HG02642 (cell line): ENCODE data around the gene RRAGD.

Experiments used
- ATAC-seq: cut with Tn5 transposase; IDR thresholded peaks from one replicate; pipeline ENCODE4 v1.9.1; 2021; ENCODE audit warnings: mild to moderate bottlenecking; ENCODE audit not compliant: unreplicated experiment, poor library complexity

Gene RRAGD

DNA sequence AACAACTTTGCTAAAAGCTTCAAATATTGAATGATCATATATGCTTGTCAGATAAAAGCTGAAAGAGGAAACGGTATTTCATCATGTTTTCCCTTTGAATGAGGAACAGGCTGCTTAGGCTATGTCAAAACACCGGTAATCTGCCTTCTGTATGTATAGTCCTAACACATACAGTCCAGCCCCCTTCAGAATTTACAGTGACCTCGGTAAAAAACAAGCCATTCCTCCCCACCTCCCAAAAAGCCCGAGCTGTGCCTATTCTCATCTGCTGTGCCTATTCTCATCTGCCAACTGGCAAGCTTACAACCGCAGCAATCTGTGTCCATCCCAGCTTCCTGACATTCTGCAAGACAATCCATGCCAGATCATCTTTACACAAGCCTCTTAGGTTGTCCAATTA is 32.8 kb downstream of the RRAGD start:
- ATAC-seq, result no peak

DNA sequence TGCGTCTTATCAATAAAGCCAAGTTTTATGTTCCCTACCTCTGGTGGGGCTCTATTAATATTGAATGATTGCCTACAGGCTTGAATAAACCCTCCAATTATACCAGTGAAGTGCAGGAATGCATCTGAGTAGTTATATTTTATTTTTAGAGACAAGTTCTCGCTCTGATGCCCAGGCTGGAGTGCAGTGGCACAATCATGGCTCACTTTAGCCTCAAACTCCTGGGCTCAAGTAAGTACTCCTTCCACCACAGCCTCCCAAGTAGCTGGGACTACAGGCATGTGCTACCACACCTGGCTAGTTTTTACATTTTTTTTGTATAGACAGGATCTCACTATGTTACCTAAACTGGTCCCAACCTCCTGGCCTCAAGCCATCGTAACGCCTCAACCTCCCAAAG is 33.4 kb downstream of the RRAGD start:
- ATAC-seq, result no peak

DNA sequence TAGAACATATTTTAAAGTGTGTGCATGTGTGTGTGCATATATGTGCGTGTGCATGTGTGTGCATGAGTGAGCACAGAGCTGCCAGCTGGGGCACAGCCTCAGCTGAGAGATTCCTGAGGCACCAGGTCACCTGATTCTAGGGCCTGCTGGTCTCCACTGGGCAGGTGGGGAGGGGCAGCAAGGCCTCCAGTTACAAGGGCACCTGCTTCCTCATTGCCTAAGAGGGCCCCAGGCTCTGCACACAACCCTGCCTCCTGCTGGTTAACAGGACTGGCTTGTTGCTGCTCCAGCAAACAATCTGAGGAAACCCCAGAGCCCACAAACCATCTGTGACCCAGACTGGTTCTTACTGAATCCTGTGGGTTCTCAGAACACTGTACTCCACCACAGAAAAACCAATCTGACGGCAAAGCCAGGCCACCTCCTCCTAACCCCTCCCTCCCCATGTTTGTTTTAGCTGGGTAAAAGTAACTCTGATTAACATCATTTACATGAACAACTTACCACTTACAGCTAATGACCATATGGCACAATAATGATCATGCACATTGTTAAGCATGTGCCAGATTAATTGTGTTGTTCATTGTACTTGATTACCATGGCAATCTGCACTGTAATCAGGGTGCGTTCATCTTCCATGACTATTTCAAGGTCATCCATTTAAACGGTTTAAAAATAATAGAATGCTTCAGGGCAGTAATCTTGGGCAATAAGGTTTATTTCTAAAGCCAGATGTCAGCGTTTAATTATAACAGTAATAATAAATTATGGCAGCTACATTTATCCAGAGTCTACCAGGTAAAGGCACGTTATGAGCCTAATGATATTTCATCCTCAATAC is 36.4 kb downstream of the RRAGD start:
- peak; percentile 76 for ATAC-seq

DNA sequence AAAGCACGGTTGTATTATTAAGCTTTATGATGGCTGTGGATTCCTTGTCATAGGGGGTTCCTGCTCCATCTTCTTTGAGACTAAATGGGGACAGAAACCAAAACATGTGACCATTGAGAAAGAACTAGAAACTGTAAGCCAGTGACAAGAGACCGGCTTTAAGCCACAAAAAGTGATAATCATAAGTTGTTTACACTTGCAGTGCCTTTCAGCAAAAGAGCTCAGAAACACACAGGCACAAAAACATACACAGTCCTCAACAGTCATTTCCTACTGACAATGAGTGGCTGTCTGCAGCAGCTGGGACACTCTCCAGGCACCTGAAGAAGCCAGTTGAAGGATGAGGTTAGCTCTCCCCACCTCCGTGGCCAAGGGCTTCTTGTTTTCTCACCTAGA is 39.6 kb downstream of the RRAGD start:
- ATAC-seq, result peak; percentile 45

DNA sequence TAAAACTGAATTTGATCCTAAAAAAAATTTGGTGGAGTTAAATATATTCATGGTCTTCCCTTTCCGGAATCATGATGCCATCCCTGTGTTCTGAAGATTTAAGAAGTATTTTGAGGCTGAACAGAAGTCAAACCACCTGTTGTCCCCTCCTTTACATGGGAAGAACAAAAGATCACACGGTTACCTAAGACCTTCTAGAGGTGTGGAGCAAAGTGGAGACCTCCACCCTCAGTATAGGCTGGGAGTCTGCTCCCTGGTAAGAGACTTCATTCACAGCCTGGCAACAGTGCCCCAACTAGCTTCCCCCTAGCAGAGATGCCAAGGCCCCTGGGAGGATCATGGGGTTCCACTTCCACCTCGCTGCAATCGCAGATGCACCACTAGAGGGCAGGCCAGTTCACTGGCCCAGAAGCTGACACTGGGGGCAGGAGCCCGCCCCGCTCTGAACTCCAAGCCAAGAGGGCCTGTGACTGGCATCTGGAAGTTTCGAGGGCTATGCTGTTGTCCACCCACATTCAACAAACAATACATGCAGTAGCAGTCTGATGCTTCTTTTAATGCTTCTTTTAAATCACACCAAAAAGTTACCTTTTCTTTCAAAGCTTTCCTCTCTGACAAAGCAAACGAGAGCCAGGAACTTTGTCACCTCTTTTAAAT is 40.1 kb downstream of the RRAGD start:
- peak; percentile 76 for ATAC-seq

GRCh38 chr6:89368999-89369398 is 43.1 kb downstream of the RRAGD start:
- ATAC-seq, result no peak

DNA sequence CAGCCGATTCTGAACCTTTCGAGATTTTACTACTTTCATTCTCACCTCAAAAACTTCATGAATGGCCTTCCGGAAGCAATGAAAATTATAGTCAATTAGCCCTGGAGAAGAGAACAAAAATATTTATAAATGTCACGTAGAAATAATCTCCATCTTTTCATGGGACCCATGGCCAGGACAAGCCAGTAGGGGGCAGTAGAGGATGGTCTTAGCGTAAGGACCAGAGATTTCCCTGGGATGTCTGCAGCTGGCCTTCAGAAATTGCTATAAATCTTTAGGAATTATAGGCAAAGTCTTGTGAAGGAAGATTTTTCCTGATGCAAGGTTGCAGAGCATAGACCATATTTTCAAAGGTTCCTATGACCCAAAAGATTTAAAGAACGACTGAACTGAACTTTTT is 44.0 kb downstream of the RRAGD start:
- no peak for ATAC-seq

GRCh38 chr6:89364586-89364985 is 47.5 kb downstream of the RRAGD start:
- no peak for ATAC-seq

- no peak for ATAC-seq
Measured at GRCh38 chr6:89361171-89361570, 50.9 kb downstream of the RRAGD start.

- ATAC-seq, result peak; percentile 40
Measured at GRCh38 chr6:89360415-89360999, 51.6 kb downstream of the RRAGD start.

DNA sequence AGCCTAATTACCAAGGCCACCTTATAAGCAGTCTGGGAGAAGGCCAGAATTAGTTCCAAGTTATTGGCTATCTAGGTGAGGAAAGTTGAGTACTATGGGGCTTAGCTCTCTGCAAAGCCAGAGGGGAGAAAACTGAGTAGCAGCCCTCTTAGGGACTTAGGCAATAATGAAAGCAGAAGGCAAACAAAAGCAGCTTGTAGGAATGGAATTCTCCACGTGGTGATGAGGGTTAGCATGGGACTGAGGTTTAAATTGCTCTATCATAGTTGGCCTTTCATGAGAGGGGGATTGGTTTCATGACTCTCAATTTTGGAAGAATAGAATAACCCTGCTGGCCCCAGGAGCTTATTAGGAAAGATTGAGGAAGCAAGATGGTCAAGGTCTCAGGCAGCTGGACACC is 52.5 kb downstream of the RRAGD start:
- ATAC-seq, result no peak

GRCh38 chr6:89357390-89357789 is 54.7 kb downstream of the RRAGD start:
- peak; percentile 59 for ATAC-seq

DNA sequence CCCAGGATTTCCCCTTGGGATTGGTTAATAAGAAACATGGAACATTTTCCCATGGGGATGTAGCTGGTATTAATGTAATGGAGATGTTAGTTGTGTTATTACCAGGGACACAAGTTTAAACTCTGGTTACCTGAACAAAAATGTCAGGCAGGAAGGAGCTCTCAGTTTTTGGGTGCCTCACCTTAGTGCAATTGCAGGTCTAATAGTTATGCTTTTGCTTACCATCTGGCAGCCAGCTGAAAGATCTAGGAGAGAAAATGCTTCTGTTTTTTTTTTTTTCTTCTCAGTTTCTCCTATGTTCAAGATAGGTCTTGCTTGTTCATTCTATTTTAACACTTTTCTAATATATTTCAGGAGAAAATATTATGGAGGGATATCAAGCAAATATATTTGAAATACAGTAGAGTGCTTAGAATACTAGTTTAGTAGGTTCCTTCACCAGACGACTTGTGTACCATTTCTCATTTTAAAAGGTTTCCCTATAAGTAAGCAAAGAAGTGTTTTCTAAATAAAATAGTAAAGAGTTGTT is 55.4 kb downstream of the RRAGD start:
- no peak for ATAC-seq

GRCh38 chr6:89355511-89356194 is 56.4 kb downstream of the RRAGD start:
- no peak for ATAC-seq

- no peak for ATAC-seq
Measured at GRCh38 chr6:89353702-89354392, 58.2 kb downstream of the RRAGD start.

DNA sequence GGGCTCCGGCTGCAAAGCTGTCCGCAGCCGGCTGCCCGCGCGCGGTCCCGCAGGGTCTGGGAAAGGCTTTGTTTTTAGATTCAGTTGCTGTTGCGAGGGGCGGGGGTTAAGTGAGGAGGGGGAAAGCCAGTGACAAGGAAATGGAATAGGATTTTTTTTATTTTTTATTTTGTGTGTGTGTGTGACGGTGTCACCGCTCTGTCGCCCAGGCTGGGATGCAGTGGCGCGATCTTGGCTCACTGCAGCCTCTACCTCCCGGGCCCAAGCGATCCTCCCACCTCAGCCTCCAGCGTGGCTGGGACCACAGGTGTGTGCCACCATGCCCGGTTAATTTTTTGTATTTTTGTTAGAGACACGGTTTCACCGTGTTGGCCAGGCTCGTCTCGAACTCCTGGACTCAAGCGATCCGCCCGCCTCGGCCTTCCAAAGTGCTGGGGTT is 58.9 kb downstream of the RRAGD start:
- no peak for ATAC-seq

DNA sequence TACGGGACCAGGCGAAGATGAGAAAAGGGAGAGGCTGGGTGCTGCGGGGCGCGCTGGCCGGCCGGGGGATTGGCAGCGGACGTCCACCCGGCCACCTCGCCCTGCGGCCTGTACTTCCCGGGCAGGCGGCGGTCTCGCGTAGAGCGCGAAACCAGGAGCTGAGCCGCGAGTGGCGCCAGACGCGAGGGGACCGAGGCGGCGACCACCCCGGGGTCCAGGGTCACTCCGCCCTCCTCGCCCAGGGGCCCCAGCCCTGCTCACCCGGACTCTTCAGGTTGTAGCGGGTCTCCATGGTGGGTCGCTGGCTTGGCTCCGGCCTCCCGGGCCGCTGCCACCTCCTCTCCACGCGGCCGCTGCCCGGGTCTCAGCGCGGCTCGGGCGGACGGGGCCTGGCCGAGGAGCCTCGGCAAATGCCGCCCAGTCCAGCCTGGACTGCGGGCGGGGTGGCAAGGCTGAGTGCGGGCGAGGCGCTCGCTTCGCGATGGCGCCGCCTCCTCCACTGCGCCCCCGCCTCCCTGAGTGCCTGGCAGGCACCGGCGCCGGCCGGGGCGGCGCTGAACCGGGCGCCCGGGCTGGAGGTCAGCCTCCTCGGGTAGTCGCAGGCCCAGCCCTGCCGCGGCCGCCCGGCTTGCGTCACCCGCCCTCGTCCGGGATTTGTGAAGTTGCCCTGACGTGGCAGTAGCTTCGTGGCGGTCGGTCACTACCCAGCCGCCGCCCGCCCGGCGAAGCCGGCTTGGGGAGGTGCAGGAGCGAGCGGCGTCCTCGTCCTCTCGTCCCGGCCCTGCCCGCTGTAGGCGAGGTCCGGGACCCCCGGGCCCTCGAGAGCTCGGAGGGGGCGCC is 59.6 kb downstream of the RRAGD start, which contains the start of gene UBE2J1:
TSS of gene UBE2J1 (minus strand) at position 445 of the 840 bp plus-strand sequence. CDS start at position 292, 153 bp downstream.
- ATAC-seq, result peak; percentile 55

GRCh38 chr6:89351671-89352277 is 60.3 kb downstream of the RRAGD start:
- ATAC-seq, result no peak
